ENCODE data around the gene GRAMD4. TPM values are rescaled to one million over a fixed set of nuclear protein-coding genes. Genes with fewer than 3 reads are reported as not detected.

The GRAMD4 gene
- polyA plus RNA-seq, 4 donors, result 30.5 to 64.9 (median 40.9) TPM

GRCh38 chr22:46666577-46667244, 46.5 kb downstream of the GRAMD4 start:
- 95 to 99% (median 97%) methylated on average over 16 to 17 of the region's 17 CpGs for WGBS, 3 donors
- H3K27me3 ChIP-seq (ENCODE audit: control insufficient read depth in 3 of 3, insufficient read depth in 3 of 3, low read length in 3 of 3), result no peaks in the 10 kb centered on the region
- H3K9me3 ChIP-seq (ENCODE audit: control insufficient read depth in 2 of 2, insufficient read depth in 1 of 2, low read depth in 1 of 2, low read length in 1 of 2), result no peaks in the 10 kb centered on the region
- peaks cover 0 to 5% (median 0%) of the 10 kb centered on the region in 3 donors for H3K4me1 ChIP-seq (ENCODE audit: control insufficient read depth in 3 of 3, insufficient read depth in 2 of 3, low read depth in 1 of 3, low read length in 2 of 3)
- DNase-seq (no peak), FAIRE-seq (no peak)
- peaks cover 16 to 91% (median 22%) of the 10 kb centered on the region in 3 donors for H3K36me3 ChIP-seq (ENCODE audit: control insufficient read depth in 3 of 3, insufficient read depth in 2 of 3, low read depth in 1 of 3, low read length in 3 of 3)
- H3K4me3 ChIP-seq (ENCODE audit: low read depth in 1 of 3, low read length in 3 of 3), result no peak overlapping the region
- H3K27ac ChIP-seq (ENCODE audit: low read depth in 1 of 3, low read length in 2 of 3), result no peak overlapping the region

GRCh38 chr22:46667245-46667623, 47.0 kb downstream of the GRAMD4 start:
- Histone ChIP-seq H3K36me3 (ENCODE audit: control insufficient read depth in 3 of 3, insufficient read depth in 2 of 3, low read depth in 1 of 3, low read length in 3 of 3) (peaks cover 16 to 85% (median 22%) of the 10 kb centered on the region in 3 donors), H3K9me3 (ENCODE audit: control insufficient read depth in 2 of 2, insufficient read depth in 1 of 2, low read depth in 1 of 2, low read length in 1 of 2) (no peaks in the 10 kb centered on the region), H3K4me3 (ENCODE audit: low read depth in 1 of 3, low read length in 3 of 3) (no peak overlapping the region), H3K4me1 (ENCODE audit: control insufficient read depth in 3 of 3, insufficient read depth in 2 of 3, low read depth in 1 of 3, low read length in 2 of 3) (peaks cover 0 to 11% (median 4%) of the 10 kb centered on the region in 3 donors), H3K27ac (ENCODE audit: low read depth in 1 of 3, low read length in 2 of 3) (no peak overlapping the region), H3K27me3 (ENCODE audit: control insufficient read depth in 3 of 3, insufficient read depth in 3 of 3, low read length in 3 of 3) (no peaks in the 10 kb centered on the region)
- 85 to 94% (median 87%) methylated on average over 10 of the region's 10 CpGs for WGBS, 3 donors
- no peak for DNase-seq
- no peak for FAIRE-seq

GRCh38 chr22:46668116-46668515, 47.9 kb downstream of the GRAMD4 start:
- FAIRE-seq (no peak), DNase-seq (no peak)
- peaks cover 16 to 84% (median 17%) of the 10 kb centered on the region in 3 donors for H3K36me3 ChIP-seq (ENCODE audit: control insufficient read depth in 3 of 3, insufficient read depth in 2 of 3, low read depth in 1 of 3, low read length in 3 of 3)
- H3K4me3 ChIP-seq (ENCODE audit: low read depth in 1 of 3, low read length in 3 of 3), result no peak overlapping the region
- no peaks in the 10 kb centered on the region for H3K27me3 ChIP-seq (ENCODE audit: control insufficient read depth in 3 of 3, insufficient read depth in 3 of 3, low read length in 3 of 3)
- WGBS, 3 donors, result 89 to 93% (median 89%) methylated on average over 23 to 24 of the region's 24 CpGs
- H3K4me1 ChIP-seq (ENCODE audit: control insufficient read depth in 3 of 3, insufficient read depth in 2 of 3, low read depth in 1 of 3, low read length in 2 of 3), result peaks cover 2 to 20% (median 6%) of the 10 kb centered on the region in 3 donors
- no peak overlapping the region for H3K27ac ChIP-seq (ENCODE audit: low read depth in 1 of 3, low read length in 2 of 3)
- H3K9me3 ChIP-seq (ENCODE audit: control insufficient read depth in 2 of 2, insufficient read depth in 1 of 2, low read depth in 1 of 2, low read length in 1 of 2), result no peaks in the 10 kb centered on the region

GRCh38 chr22:46669201-46669600, 49.0 kb downstream of the GRAMD4 start:
- H3K27me3 ChIP-seq (ENCODE audit: control insufficient read depth in 3 of 3, insufficient read depth in 3 of 3, low read length in 3 of 3), result no peaks in the 10 kb centered on the region
- no peak overlapping the region for H3K27ac ChIP-seq (ENCODE audit: low read depth in 1 of 3, low read length in 2 of 3)
- H3K9me3 ChIP-seq (ENCODE audit: control insufficient read depth in 2 of 2, insufficient read depth in 1 of 2, low read depth in 1 of 2, low read length in 1 of 2), result no peaks in the 10 kb centered on the region
- WGBS, 3 donors, result 93 to 98% (median 93%) methylated on average over 7 to 9 of the region's 9 CpGs
- H3K4me3 ChIP-seq (ENCODE audit: low read depth in 1 of 3, low read length in 3 of 3), result no peak overlapping the region
- no peak for FAIRE-seq
- no peak for DNase-seq
- H3K4me1 ChIP-seq (ENCODE audit: control insufficient read depth in 3 of 3, insufficient read depth in 2 of 3, low read depth in 1 of 3, low read length in 2 of 3), result peaks cover 2 to 29% (median 6%) of the 10 kb centered on the region in 3 donors
- peaks cover 16 to 84% (median 17%) of the 10 kb centered on the region in 3 donors for H3K36me3 ChIP-seq (ENCODE audit: control insufficient read depth in 3 of 3, insufficient read depth in 2 of 3, low read depth in 1 of 3, low read length in 3 of 3)

GRCh38 chr22:46671824-46672432, 51.7 kb downstream of the GRAMD4 start:
- Histone ChIP-seq H3K9me3 (ENCODE audit: control insufficient read depth in 2 of 2, insufficient read depth in 1 of 2, low read depth in 1 of 2, low read length in 1 of 2) (no peaks in the 10 kb centered on the region), H3K4me3 (ENCODE audit: low read depth in 1 of 3, low read length in 3 of 3) (no peak overlapping the region), H3K4me1 (ENCODE audit: control insufficient read depth in 3 of 3, insufficient read depth in 2 of 3, low read depth in 1 of 3, low read length in 2 of 3) (peaks cover 2 to 29% (median 6%) of the 10 kb centered on the region in 3 donors), H3K27me3 (ENCODE audit: control insufficient read depth in 3 of 3, insufficient read depth in 3 of 3, low read length in 3 of 3) (no peaks in the 10 kb centered on the region), H3K36me3 (ENCODE audit: control insufficient read depth in 3 of 3, insufficient read depth in 2 of 3, low read depth in 1 of 3, low read length in 3 of 3) (peaks cover 12 to 84% (median 14%) of the 10 kb centered on the region in 3 donors), H3K27ac (ENCODE audit: low read depth in 1 of 3, low read length in 2 of 3) (peak overlapping the region in 2 of 3 donors; percentile 48 to 94)
- DNase-seq (peak; percentile 52 to 93), FAIRE-seq (no peak)
- 19 to 64% (median 32%) methylated on average over 17 of the region's 17 CpGs for WGBS, 3 donors

- H3K36me3 ChIP-seq (ENCODE audit: control insufficient read depth in 3 of 3, insufficient read depth in 2 of 3, low read depth in 1 of 3, low read length in 3 of 3), result peaks cover 10 to 84% (median 16%) of the 10 kb centered on the region in 3 donors
Measured at GRCh38 chr22:46672731-46673130, 52.5 kb downstream of the GRAMD4 start.

GRCh38 chr22:46673205-46673604, 53.0 kb downstream of the GRAMD4 start:
- H3K27ac ChIP-seq (ENCODE audit: low read depth in 1 of 3, low read length in 2 of 3), result peak overlapping the region in 1 of 3 donors; percentile 94
- 85 to 93% (median 87%) methylated on average over 10 of the region's 10 CpGs for WGBS, 3 donors
- FAIRE-seq (no peak), DNase-seq (no peak)
- H3K9me3 ChIP-seq (ENCODE audit: control insufficient read depth in 2 of 2, insufficient read depth in 1 of 2, low read depth in 1 of 2, low read length in 1 of 2), result no peaks in the 10 kb centered on the region
- H3K27me3 ChIP-seq (ENCODE audit: control insufficient read depth in 3 of 3, insufficient read depth in 3 of 3, low read length in 3 of 3), result no peaks in the 10 kb centered on the region
- H3K36me3 ChIP-seq (ENCODE audit: control insufficient read depth in 3 of 3, insufficient read depth in 2 of 3, low read depth in 1 of 3, low read length in 3 of 3), result peaks cover 7 to 84% (median 19%) of the 10 kb centered on the region in 3 donors
- H3K4me1 ChIP-seq (ENCODE audit: control insufficient read depth in 3 of 3, insufficient read depth in 2 of 3, low read depth in 1 of 3, low read length in 2 of 3), result peaks cover 2 to 29% (median 6%) of the 10 kb centered on the region in 3 donors
- H3K4me3 ChIP-seq (ENCODE audit: low read depth in 1 of 3, low read length in 3 of 3), result no peak overlapping the region

More at GRCh38 chr22:46672731-46673130, 52.5 kb downstream of the GRAMD4 start:
- DNase-seq, result peak; percentile 69 to 89
- no peaks in the 10 kb centered on the region for H3K27me3 ChIP-seq (ENCODE audit: control insufficient read depth in 3 of 3, insufficient read depth in 3 of 3, low read length in 3 of 3)
- FAIRE-seq, result no peak
- peaks cover 2 to 29% (median 6%) of the 10 kb centered on the region in 3 donors for H3K4me1 ChIP-seq (ENCODE audit: control insufficient read depth in 3 of 3, insufficient read depth in 2 of 3, low read depth in 1 of 3, low read length in 2 of 3)
- H3K27ac ChIP-seq (ENCODE audit: low read depth in 1 of 3, low read length in 2 of 3), result peak overlapping the region; percentile 21 to 94 (median 48)
- no peak overlapping the region for H3K4me3 ChIP-seq (ENCODE audit: low read depth in 1 of 3, low read length in 3 of 3)
- H3K9me3 ChIP-seq (ENCODE audit: control insufficient read depth in 2 of 2, insufficient read depth in 1 of 2, low read depth in 1 of 2, low read length in 1 of 2), result no peaks in the 10 kb centered on the region
- WGBS, 3 donors, result 26 to 62% (median 32%) methylated on average over 18 of the region's 18 CpGs

GRCh38 chr22:46673662-46674236, 53.6 kb downstream of the GRAMD4 start:
- FAIRE-seq (no peak), DNase-seq (no peak)
- Histone ChIP-seq H3K27ac (ENCODE audit: low read depth in 1 of 3, low read length in 2 of 3) (peak overlapping the region in 1 of 3 donors; percentile 28), H3K36me3 (ENCODE audit: control insufficient read depth in 3 of 3, insufficient read depth in 2 of 3, low read depth in 1 of 3, low read length in 3 of 3) (peaks cover 2 to 84% (median 15%) of the 10 kb centered on the region in 3 donors), H3K4me1 (ENCODE audit: control insufficient read depth in 3 of 3, insufficient read depth in 2 of 3, low read depth in 1 of 3, low read length in 2 of 3) (peaks cover 2 to 29% (median 6%) of the 10 kb centered on the region in 3 donors), H3K4me3 (ENCODE audit: low read depth in 1 of 3, low read length in 3 of 3) (no peak overlapping the region), H3K9me3 (ENCODE audit: control insufficient read depth in 2 of 2, insufficient read depth in 1 of 2, low read depth in 1 of 2, low read length in 1 of 2) (no peaks in the 10 kb centered on the region), H3K27me3 (ENCODE audit: control insufficient read depth in 3 of 3, insufficient read depth in 3 of 3, low read length in 3 of 3) (no peaks in the 10 kb centered on the region)
- WGBS, 3 donors, result 83 to 85% (median 84%) methylated on average over 30 to 32 of the region's 32 CpGs

Data from small intestine (tissue), 7 donors.